Parathyroid adenoma (tissue), 2 donors: ENCODE data around the gene COMMD10.

ENCODE experiments used
- H2AFZ ChIP-seq: fragments of 300-600 bp; sonication (generic); one replicate; pipeline ENCODE4 v1.7.0; 2017; ENCODE audit warnings: antibody characterized with exemption, mild to moderate bottlenecking
- H3K27ac ChIP-seq: fragments of 300-600 bp; sonication (generic); one replicate; pipeline ENCODE4 v1.7.0; 2017
- H3K27me3 ChIP-seq: fragments of 300-600 bp; sonication (generic); one replicate; pipeline ENCODE4 v1.7.0; 2017; ENCODE audit warnings: low read length; ENCODE audit not compliant: control insufficient read depth, insufficient read depth
- H3K36me3 ChIP-seq: fragments of 300-600 bp; sonication (generic); one replicate; pipeline ENCODE4 v1.7.0; 2017; ENCODE audit warnings: low read length; ENCODE audit not compliant: control insufficient read depth, insufficient read depth
- H3K4me1 ChIP-seq: fragments of 300-600 bp; sonication (generic); one replicate; pipeline ENCODE4 v1.7.0; 2017; ENCODE audit warnings: control low read depth
- H3K4me2 ChIP-seq: fragments of 300-600 bp; sonication (generic); one replicate; pipeline ENCODE4 v1.7.0; 2017; ENCODE audit warnings: low read length
- H3K4me3 ChIP-seq: fragments of 300-600 bp; sonication (generic); one replicate; pipeline ENCODE4 v1.7.0; 2017; ENCODE audit warnings: low read depth, low read length
- H3K79me2 ChIP-seq: fragments of 300-600 bp; sonication (generic); one replicate; pipeline ENCODE4 v1.7.0; 2017; ENCODE audit warnings: control low read depth
- H3K9ac ChIP-seq: fragments of 300-600 bp; sonication (generic); one replicate; pipeline ENCODE4 v1.7.0; 2017; ENCODE audit warnings: mild to moderate bottlenecking
- H3K9me3 ChIP-seq: fragments of 300-600 bp; sonication (generic); one replicate; pipeline ENCODE4 v1.7.0; 2017; ENCODE audit warnings: low read length; ENCODE audit not compliant: control insufficient read depth
- CTCF ChIP-seq: fragments of 300-600 bp; sonication (generic); IDR thresholded peaks from one replicate; pipeline ENCODE4 v1.7.0; 2017; ENCODE audit warnings: antibody characterized with exemption, mild to moderate bottlenecking
- donor health status: primary hyperparathyroidism.

COMMD10 gene

GRCh38 chr5:116280149-116280803 lies 195.5 kb downstream of the COMMD10 start:
- Histone ChIP-seq H3K4me1 (peaks cover 4% of the 10 kb centered on the region), H3K27me3 (no peaks in the 10 kb centered on the region), H2AFZ (no peak overlapping the region), H3K79me2 (no peaks in the 10 kb centered on the region), H3K9me3 (no peaks in the 10 kb centered on the region), H3K9ac (no peak overlapping the region), H3K4me2 (no peak overlapping the region), H3K27ac (no peak overlapping the region), H3K36me3 (no peaks in the 10 kb centered on the region), H3K4me3 (no peak overlapping the region)
- TF ChIP-seq CTCF, result no peak

- no peaks in the 10 kb centered on the region for H3K27me3 ChIP-seq
- H3K4me2 ChIP-seq, result no peak overlapping the region
- H3K9me3 ChIP-seq, result no peaks in the 10 kb centered on the region
- TF ChIP-seq CTCF, result no peak
- no peak overlapping the region for H3K27ac ChIP-seq
- no peak overlapping the region for H3K9ac ChIP-seq
- no peaks in the 10 kb centered on the region for H3K79me2 ChIP-seq
- H3K4me1 ChIP-seq, result peaks cover 4% of the 10 kb centered on the region
- no peak overlapping the region for H2AFZ ChIP-seq
- H3K36me3 ChIP-seq, result no peaks in the 10 kb centered on the region
- no peak overlapping the region for H3K4me3 ChIP-seq
Observed at GRCh38 chr5:116281309-116281708, 196.5 kb downstream of the COMMD10 start.

- Histone ChIP-seq H3K79me2 (no peaks in the 10 kb centered on the region), H3K4me1 (peaks cover 4% of the 10 kb centered on the region), H2AFZ (no peak overlapping the region), H3K4me2 (no peak overlapping the region), H3K9me3 (peaks cover 4% of the 10 kb centered on the region), H3K27me3 (no peaks in the 10 kb centered on the region), H3K4me3 (no peak overlapping the region), H3K27ac (no peak overlapping the region), H3K36me3 (no peaks in the 10 kb centered on the region), H3K9ac (no peak overlapping the region)
- no peak for TF ChIP-seq CTCF
Observed at GRCh38 chr5:116288524-116288923, 203.7 kb downstream of the COMMD10 start.

- Histone ChIP-seq H3K4me3 (no peak overlapping the region), H3K9ac (no peak overlapping the region), H3K4me2 (no peak overlapping the region), H3K79me2 (no peaks in the 10 kb centered on the region), H3K36me3 (no peaks in the 10 kb centered on the region), H3K27me3 (no peaks in the 10 kb centered on the region), H3K9me3 (peaks cover 4% of the 10 kb centered on the region), H3K4me1 (peaks cover 4% of the 10 kb centered on the region), H3K27ac (no peak overlapping the region), H2AFZ (no peak overlapping the region)
- no peak for TF ChIP-seq CTCF
Observed at GRCh38 chr5:116289276-116289675, 204.5 kb downstream of the COMMD10 start.

GRCh38 chr5:116291271-116291670 lies 206.4 kb downstream of the COMMD10 start:
- TF ChIP-seq CTCF, result no peak
- peak overlapping the region; percentile 17 for H3K4me3 ChIP-seq
- H3K4me2 ChIP-seq, result peak overlapping the region; percentile 43
- no peaks in the 10 kb centered on the region for H3K27me3 ChIP-seq
- peaks cover 4% of the 10 kb centered on the region for H3K9me3 ChIP-seq
- peaks cover 4% of the 10 kb centered on the region for H3K4me1 ChIP-seq
- H3K79me2 ChIP-seq, result no peaks in the 10 kb centered on the region
- no peaks in the 10 kb centered on the region for H3K36me3 ChIP-seq
- H3K9ac ChIP-seq, result no peak overlapping the region
- H2AFZ ChIP-seq, result no peak overlapping the region
- no peak overlapping the region for H3K27ac ChIP-seq
